Cerebellar nuclear complex (tissue), 1 donor: ENCODE data around the gene SENP5.
"Not testable (repeated sequence)": the region's sequence is repeated elsewhere in the genome, so short reads cannot be mapped to it uniquely, and the experiment has no call there.

Experiments
- DNase-seq, 2 experiments: peaks; one replicate each; lab custom pipeline; 2025; lab: John Stamatoyannopoulos, UW

SENP5 gene, protein sequence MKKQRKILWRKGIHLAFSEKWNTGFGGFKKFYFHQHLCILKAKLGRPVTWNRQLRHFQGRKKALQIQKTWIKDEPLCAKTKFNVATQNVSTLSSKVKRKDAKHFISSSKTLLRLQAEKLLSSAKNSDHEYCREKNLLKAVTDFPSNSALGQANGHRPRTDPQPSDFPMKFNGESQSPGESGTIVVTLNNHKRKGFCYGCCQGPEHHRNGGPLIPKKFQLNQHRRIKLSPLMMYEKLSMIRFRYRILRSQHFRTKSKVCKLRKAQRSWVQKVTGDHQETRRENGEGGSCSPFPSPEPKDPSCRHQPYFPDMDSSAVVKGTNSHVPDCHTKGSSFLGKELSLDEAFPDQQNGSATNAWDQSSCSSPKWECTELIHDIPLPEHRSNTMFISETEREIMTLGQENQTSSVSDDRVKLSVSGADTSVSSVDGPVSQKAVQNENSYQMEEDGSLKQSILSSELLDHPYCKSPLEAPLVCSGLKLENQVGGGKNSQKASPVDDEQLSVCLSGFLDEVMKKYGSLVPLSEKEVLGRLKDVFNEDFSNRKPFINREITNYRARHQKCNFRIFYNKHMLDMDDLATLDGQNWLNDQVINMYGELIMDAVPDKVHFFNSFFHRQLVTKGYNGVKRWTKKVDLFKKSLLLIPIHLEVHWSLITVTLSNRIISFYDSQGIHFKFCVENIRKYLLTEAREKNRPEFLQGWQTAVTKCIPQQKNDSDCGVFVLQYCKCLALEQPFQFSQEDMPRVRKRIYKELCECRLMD

DNA sequence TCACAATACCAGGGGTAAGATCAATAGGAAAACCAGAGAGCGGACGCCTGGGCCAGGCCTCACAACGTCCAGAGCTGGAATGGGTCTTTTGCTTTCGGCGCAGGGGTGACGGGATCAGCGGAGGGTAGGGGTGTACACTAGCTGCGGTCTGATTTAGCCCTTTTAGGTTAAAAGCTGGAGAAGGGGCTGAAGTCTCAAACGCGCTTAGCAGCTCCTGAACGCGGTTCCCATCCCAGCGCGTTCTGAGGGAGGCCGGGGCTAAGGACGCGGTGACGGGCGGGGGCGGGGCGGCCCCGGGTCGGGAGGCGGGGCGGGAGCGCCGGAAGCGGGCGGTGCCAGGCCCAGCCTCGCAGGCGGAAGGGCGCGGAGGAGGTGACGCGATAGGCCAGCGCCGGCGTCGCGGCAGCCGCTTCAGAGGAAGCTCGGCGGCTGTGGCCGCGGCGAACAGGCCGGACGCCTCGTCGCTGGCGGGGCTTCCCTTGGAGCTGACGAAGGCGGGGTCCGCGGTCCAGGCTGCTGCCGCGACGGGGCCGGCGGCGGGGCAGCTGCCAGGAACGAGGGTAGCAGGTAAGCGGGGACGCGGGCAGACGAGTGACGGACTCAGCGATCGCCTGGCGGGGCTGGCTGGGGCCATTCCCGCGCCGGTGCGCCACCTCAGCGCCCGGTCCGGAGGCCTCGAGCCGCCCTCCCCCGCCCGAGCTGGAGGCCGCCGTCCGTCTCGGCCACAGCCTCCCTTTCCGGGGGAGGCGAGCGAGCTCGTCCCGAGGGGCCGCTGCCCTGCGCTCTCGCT, at the start of gene SENP5:
TSS of gene SENP5 (plus strand) at position 414 of the 790 bp plus-strand sequence. CDS start 17,262 bp downstream, outside the sequence.
- peak; percentile 37 to 55 for DNase-seq

- no peak for DNase-seq
Observed at GRCh38 chr3:196821806-196822355, 45.8 kb upstream of the SENP5 start.

GRCh38 chr3:196829651-196830050, 38.1 kb upstream of the SENP5 start:
- not testable (repeated sequence) for DNase-seq

- DNase-seq = no peak
Observed at GRCh38 chr3:196835086-196835485, 32.6 kb upstream of the SENP5 start.

DNA sequence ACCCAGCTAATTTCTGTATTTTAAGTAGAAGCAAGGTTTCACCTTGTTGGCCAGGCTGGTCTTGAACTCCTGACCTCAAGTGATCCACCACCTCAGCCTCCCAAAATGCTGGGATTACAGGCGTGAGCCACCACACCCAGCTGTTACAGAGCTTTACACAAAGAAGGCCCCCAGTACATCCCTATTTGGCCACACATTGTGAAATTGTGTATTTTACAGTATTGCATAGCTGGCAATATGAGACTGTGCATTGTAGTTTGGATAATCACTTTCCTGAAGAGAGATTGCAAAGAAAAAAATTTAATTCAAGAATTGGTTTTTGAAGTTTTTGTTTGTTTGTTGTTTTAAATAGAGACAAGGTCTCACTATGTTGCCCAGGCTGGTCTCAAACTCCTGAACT, 31.1 kb upstream of the SENP5 start:
- not testable (repeated sequence) for DNase-seq

GRCh38 chr3:196837819-196838420, 29.8 kb upstream of the SENP5 start:
- DNase-seq = no peak

DNA sequence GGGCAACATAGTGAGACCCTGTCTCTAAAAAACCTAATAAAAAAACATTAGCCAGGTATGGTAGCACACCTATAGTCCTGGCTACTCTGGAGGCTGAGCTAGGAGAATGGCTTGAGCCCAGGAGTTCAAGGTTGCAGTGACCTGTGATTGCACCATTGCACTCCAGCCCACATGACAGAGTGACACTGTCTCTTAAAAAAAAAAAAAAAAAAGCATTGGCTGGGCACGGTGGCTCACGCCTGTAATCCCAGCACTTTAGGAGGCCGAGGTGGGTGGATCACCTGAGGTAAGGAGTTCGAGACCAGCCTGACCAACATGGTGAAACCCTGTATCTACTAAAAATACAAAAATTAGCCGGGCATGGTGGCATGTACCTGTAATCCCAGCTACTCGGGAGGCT, 28.4 kb upstream of the SENP5 start:
- DNase-seq = not testable (repeated sequence)

DNA sequence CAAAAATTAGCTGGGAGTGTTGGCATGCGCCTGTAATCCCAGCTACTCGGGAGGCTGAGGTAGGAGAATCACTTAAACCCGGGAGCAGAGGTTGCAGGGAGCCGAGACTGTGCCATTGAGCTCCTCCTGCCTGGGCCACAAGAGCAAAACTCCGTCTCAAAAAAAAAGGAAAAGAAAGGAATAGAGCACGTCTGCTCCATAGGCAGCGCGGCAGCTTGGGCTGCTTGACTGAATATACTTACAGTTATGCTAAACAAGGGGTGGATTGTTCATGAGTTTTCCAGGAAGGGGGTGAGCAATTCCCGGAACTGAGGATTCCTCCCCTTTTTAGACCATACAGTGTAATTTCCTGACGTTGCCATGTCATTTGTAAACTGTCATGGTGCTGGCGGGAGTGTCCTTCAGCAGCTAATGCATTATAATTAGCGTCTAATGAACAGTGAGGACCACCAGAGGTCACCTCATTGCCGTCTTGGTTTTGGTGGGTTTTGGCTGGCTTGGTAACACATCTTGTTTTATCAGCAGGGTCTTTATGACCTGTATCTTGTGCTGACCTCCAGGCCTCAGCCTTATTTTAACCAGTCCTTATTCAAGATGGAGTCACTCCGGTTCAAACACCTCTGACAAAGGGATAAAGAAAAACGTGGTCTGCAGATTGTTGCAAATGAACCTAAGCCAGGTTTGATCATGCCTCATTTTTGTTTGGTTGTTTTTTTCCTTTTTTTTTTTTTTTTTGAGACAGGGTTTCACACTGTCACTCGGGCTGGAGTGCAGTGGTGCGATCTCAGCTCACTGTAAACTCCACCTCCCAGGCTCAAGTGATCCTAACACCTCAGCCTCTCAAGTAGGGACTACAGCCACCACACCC, 24.9 kb upstream of the SENP5 start:
- no peak for DNase-seq

DNA sequence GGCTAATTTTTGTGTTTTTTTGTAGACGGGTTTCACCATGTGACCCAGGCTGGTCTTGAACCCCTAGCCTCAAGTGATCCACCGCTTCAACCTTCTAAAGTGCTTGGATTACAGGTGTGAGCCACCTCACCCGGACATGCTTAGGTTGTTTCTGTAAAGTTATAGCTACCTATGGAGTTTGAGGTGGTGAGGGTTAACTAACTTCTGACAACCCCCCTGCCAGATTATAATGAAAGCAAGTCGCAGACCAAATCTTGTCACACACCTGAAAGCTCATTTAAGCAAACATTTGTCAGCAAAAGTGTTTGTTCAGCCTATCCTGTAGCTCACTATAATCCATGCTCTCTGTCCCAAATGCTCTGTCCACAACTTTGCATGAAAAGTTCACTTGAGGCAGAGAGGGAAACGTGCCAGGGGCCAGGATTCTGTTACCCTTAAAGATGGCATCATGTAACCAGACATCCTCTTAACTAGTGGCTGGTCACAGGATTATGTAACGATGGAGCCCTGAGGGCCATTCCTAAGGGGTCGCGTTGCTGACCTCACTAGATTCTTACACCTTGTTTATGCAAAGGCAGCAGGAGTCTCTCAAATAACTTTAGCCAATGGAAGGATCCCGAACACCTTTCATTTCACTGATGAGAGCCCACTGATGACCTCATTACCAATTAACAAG, 24.1 kb upstream of the SENP5 start:
- no peak for DNase-seq

DNA sequence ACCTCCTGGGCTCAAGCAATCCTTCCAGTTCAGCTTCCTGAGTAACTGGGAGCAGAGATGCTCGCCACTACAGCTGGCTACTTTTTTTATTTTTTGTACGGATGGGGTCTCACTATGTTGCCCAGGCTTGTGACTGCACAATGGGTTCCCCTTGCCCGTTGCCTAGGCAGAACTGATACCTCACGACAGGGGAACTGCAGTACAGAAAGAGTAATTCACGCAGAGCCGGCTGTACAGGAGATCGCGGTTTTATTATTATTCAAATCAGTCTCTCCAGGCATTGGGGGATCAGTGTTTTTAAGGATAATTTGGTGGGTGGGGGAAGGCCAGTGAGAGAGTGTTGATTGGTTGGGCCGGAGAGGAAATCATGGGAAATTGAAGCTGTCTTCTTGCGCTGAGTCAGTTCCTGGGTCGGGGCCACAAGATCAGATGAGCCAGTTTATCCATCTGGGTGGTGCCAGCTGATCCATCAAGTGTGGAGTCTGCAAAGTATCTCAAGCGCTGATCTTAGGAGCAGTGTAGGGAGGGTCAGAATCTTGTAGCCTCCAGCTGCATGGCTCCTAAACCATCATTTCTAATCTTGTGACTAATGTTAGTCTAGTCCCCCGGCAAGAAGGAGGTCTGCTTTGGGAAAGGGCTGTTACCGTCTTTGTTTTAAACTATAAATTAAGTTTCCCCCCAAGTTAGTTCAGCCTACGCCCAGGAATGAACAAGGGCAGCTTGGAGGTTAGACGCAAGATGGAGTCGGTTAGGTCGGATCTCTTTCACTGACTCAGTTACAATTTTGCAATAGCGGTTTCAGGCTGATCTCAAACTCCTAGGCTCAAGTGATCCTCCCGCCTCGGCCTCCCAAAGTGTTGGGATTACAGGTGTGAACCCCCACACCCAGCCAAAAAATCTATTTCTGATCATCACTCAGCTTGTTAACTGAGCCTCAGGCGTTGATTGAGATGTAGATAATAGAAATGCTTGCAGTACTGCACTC, 23.2 kb upstream of the SENP5 start:
- DNase-seq = not testable (repeated sequence)

GRCh38 chr3:196848375-196848774, 19.3 kb upstream of the SENP5 start:
- not testable (repeated sequence) for DNase-seq

GRCh38 chr3:196849180-196849741, 18.5 kb upstream of the SENP5 start:
- DNase-seq = no peak

DNA sequence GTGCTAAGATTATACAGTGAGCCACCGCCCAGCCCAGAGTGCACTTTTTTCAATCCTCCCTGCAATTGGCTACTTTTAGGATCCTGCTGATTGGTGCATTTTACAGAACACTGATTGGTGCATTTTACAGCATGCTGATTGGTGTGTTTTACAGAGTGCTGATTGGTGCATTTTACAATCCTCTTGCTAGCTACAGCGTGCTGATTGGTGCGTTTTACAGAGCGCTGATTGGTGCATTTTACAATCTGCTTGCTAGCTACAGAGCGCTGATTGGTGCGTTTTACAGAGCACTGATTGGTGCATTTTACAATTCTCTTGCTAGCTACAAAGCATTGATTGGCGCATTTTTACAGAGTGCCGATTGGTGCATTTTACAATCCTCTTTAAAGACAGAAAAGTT, 4.7 kb upstream of the SENP5 start:
- not testable (repeated sequence) for DNase-seq

- no peak for DNase-seq
Observed at GRCh38 chr3:196867155-196867506, 589 bp upstream of the SENP5 start.

DNA sequence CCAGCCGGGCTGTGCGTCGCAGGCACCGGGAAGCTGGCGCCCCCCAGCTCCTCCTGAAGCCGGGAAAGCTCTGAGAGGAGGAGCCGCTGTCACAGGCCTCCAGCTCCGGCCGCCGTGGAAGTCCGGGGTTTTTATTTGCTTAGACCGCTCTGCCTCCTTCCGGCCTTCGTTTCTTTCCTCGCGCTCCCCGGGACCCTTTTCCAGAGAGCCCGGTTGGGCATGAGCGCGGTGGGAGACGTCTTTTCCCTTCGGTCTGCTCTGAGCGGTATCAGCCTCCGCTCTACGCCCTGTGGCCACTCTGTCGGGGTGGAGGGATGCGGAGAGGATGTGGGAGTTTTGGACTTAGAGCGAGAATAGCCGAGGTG, 559 bp downstream of the SENP5 start:
- DNase-seq = no peak

DNA sequence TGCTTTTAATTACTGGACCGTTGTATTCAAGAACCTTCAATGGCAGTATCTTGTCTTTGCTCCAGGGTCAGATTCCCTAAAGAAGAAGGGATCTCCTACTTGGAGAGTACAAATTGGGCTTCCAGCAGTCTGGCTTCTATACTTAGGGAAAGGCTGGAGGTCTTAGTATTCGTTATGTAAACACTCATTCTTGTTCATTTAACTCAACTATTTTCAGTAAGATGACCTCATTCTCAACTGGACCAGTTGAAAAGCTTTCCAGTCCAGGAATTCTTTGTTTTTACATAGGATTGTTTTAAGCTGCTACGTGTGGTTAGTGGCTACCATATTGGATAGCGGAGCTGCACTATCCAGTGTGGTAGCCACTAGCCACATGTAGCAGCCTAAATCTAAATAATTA, 4.6 kb downstream of the SENP5 start:
- no peak for DNase-seq

DNA sequence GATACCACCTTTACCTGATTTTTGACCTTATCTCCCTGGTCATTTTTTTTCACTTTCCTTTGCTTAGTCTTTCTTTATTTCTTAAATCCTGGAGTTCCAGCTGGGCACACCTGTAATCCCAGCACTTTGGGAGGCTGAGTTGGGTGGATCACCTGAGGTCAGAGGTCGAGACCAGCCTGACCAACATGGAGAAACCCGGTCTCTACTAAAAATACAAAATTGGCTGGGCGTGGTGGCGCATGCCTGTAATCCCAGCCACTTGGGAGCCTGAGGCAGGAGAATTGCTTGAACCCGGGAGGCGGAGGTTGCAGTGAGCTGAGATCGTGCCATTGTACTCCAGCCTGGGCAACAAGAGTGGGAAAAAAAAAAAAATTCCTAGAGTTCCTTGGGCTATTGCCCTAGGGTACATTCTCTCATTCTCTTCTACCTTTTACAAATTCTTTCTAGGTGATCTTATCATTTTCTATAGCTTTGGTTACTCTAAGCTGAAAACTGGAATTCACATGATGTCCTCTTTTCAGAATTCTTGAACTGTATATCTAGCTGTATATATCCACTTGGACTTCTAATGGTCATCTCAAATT, 6.9 kb downstream of the SENP5 start:
- not testable (repeated sequence) for DNase-seq

DNA sequence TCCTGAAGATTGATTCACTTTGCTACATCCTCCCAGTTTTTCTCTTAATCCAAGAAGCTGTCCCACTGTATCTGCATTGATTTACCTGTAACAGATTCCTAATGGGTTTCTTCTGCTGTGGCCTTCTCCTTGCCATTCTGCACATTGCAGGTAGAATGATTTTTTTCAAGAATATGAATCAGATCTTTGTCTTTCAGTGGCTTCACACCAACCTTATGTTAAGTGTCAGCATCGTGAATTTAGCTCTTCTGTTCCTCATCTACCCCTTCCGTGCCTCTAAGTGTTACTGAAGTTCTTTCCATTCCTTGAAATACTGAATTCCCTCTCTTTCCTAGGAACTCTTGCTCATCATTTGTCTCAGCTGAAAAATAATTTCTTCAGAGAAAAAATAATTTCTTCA, 7.5 kb downstream of the SENP5 start:
- DNase-seq = no peak
